Uterus (tissue), 2 donors: ENCODE data around the gene PALD1.

Experiments
- CTCF ChIP-seq, 4 experiments: fragments of 200-600 bp in 2 of 4; fragments of 450-650 bp in 2 of 4; sonication (generic) in 2 of 4; IDR thresholded peaks; one replicate each; pipeline ENCODE4 v1.5.1; 2016 to 2019; ENCODE audit warnings: antibody characterized with exemption in 4 of 4, mild to moderate bottlenecking in 2 of 4, moderate library complexity in 1 of 4
- POLR2A ChIP-seq, 2 donors: fragments of 450-650 bp; IDR thresholded peaks; one replicate each; pipeline ENCODE4 v1.6.1; 2016; ENCODE audit warnings: antibody characterized with exemption in 2 of 2, mild to moderate bottlenecking in 1 of 2, moderate library complexity in 1 of 2

- TF ChIP-seq CTCF (IDR thresholded peaks at IDR 0.05): no peak
- no peak for TF ChIP-seq POLR2A (IDR thresholded peaks at IDR 0.05)
These were observed 36.7 kb upstream of the PALD1 start for GRCh38 chr10:70441895-70442309.
